Muscle of leg (tissue), 16 donors: ENCODE measurements around the gene RSPH1. TPM values are rescaled to one million over a fixed set of nuclear protein-coding genes. Genes with fewer than 3 reads are reported as not detected.

Experiments
- DNase-seq: peaks from one replicate; pipeline ENCODE4 v3.0.0; 2013
- H3K27ac ChIP-seq: one replicate; pipeline ENCODE4 v1.5.1; 2013; ENCODE audit warnings: mild to moderate bottlenecking, low read length, control low read depth
- H3K27me3 ChIP-seq: one replicate; pipeline ENCODE4 v1.6.1; 2013; ENCODE audit warnings: low read length; ENCODE audit not compliant: control insufficient read depth, insufficient read depth
- H3K36me3 ChIP-seq: one replicate; pipeline ENCODE4 v1.6.1; 2013; ENCODE audit warnings: low read length; ENCODE audit not compliant: control insufficient read depth, insufficient read depth
- H3K4me1 ChIP-seq: one replicate; pipeline ENCODE4 v1.6.1; 2013; ENCODE audit warnings: low read length; ENCODE audit not compliant: control insufficient read depth, insufficient read depth
- H3K4me3 ChIP-seq: one replicate; pipeline ENCODE4 v1.5.1; 2013; ENCODE audit warnings: low read length, control low read depth
- H3K9me3 ChIP-seq: replicated peaks from 2 replicates; pipeline ENCODE4 v1.6.1; 2013; ENCODE audit warnings: low read depth, low read length; ENCODE audit not compliant: control insufficient read depth
- WGBS: methylation state at CpG from one replicate; pipeline ENCODE4 v1.1.5; 2013; ENCODE audit warnings: missing lambda C conversion rate; ENCODE audit not compliant: insufficient coverage; 5-methylcytosine and 5-hydroxymethylcytosine counted together
- long read RNA-seq, 11 donors: transcript quantifications; one replicate each; lab custom pipeline, GENCODE V29; 2026
- polyA plus RNA-seq, 8 donors: library from polyadenylated mRNA; unstranded; fragments of 120-200 nt; gene quantifications; one replicate each; pipeline versions ENCODE4 v1.2.1 to v1.2.3, GENCODE V29; 2013; ENCODE audit warnings: inconsistent platforms in 1 of 8, low replicate concordance in 1 of 8; ENCODE audit not compliant: insufficient read length in 8 of 8, insufficient read depth in 1 of 8
- total RNA-seq: library from RNA; stranded (reverse); fragments of 120-200 nt; gene quantifications from one replicate; pipeline ENCODE4 v1.2.4, GENCODE V29; 2013

Gene RSPH1
- total RNA-seq = 0.04 TPM
- 1 to 10 TPM in 1 of 8 donors, under 1 TPM in 7; 0.10 to 1.5 (median 0.29) TPM for polyA plus RNA-seq
- long read RNA-seq, donor 1 = 0 reads
- long read RNA-seq, donor 2 = 0 reads
- long read RNA-seq, donor 3 = 0 reads
- long read RNA-seq, donor 4 = 0 reads
- long read RNA-seq, donor 5 = 0 reads
- long read RNA-seq, donor 6 = 0 reads
- long read RNA-seq, donor 7 = 0 reads
- long read RNA-seq, donor 8 = 0 reads
- long read RNA-seq, donor 9 = 0 reads
- long read RNA-seq, donor 10 = 0 reads
- long read RNA-seq, donor 11 = 0 reads

GRCh38 chr21:42496120-42496838, at the start of gene RSPH1:
TSS of gene RSPH1 (minus strand) at chr21:42496224. CDS start at chr21:42496186, 38 bp downstream.
- WGBS = 0% methylated on average over 58 of the region's 58 CpGs

GRCh38 chr21:42545745-42546144, 49.7 kb upstream of the RSPH1 start:
- Histone ChIP-seq H3K36me3 (peaks cover 14% of the 10 kb centered on the region), H3K4me3 (no peak overlapping the region), H3K4me1 (no peaks in the 10 kb centered on the region), H3K9me3 (no peaks in the 10 kb centered on the region), H3K27ac (no peak overlapping the region), H3K27me3 (no peaks in the 10 kb centered on the region)
- no peak for DNase-seq
- WGBS = 75% methylated on average over 2 of the region's 8 CpGs

More at GRCh38 chr21:42496120-42496838, at the start of gene RSPH1:
- no peaks in the 10 kb centered on the region for H3K9me3 ChIP-seq
- H3K4me1 ChIP-seq = peaks cover 14% of the 10 kb centered on the region
- DNase-seq = peak; percentile 99
- H3K4me3 ChIP-seq = peak within 1 kb of the TSS; percentile 76
- peak within 1 kb of the TSS; percentile 75 for H3K27ac ChIP-seq
- peaks cover 4% of the 10 kb centered on the region for H3K27me3 ChIP-seq
- no peaks in the 10 kb centered on the region for H3K36me3 ChIP-seq

- H3K36me3 ChIP-seq = peaks cover 14% of the 10 kb centered on the region
- H3K9me3 ChIP-seq = no peaks in the 10 kb centered on the region
- no peak for DNase-seq
- no peak overlapping the region for H3K4me3 ChIP-seq
- peaks cover 1% of the 10 kb centered on the region for H3K27me3 ChIP-seq
- WGBS = 95% methylated on average over 4 of the region's 4 CpGs
- no peak overlapping the region for H3K27ac ChIP-seq
- no peaks in the 10 kb centered on the region for H3K4me1 ChIP-seq
Observed at GRCh38 chr21:42545317-42545716, 49.3 kb upstream of the RSPH1 start.

- Histone ChIP-seq H3K36me3 (peaks cover 14% of the 10 kb centered on the region), H3K27me3 (peaks cover 2% of the 10 kb centered on the region), H3K27ac (no peak overlapping the region), H3K9me3 (no peaks in the 10 kb centered on the region), H3K4me1 (no peaks in the 10 kb centered on the region), H3K4me3 (no peak overlapping the region)
- no peak for DNase-seq
- 83% methylated on average over 5 of the region's 8 CpGs for WGBS
Observed at GRCh38 chr21:42544544-42544943, 48.5 kb upstream of the RSPH1 start.

- no peak overlapping the region for H3K27ac ChIP-seq
- WGBS = 83% methylated on average over 18 of the region's 25 CpGs
- H3K27me3 ChIP-seq = peaks cover 2% of the 10 kb centered on the region
- H3K9me3 ChIP-seq = no peaks in the 10 kb centered on the region
- H3K4me1 ChIP-seq = no peaks in the 10 kb centered on the region
- peaks cover 14% of the 10 kb centered on the region for H3K36me3 ChIP-seq
- no peak for DNase-seq
- no peak overlapping the region for H3K4me3 ChIP-seq
Observed at GRCh38 chr21:42543106-42543847, 47.3 kb upstream of the RSPH1 start.

GRCh38 chr21:42542596-42542995, 46.6 kb upstream of the RSPH1 start:
- Histone ChIP-seq H3K9me3 (no peaks in the 10 kb centered on the region), H3K4me3 (no peak overlapping the region), H3K27ac (no peak overlapping the region), H3K36me3 (peaks cover 14% of the 10 kb centered on the region), H3K4me1 (no peaks in the 10 kb centered on the region), H3K27me3 (peaks cover 4% of the 10 kb centered on the region)
- DNase-seq = no peak
- WGBS = 68% methylated on average over 7 of the region's 10 CpGs

- Histone ChIP-seq H3K36me3 (peaks cover 11% of the 10 kb centered on the region), H3K27ac (no peak overlapping the region), H3K27me3 (peaks cover 4% of the 10 kb centered on the region), H3K4me1 (no peaks in the 10 kb centered on the region), H3K9me3 (no peaks in the 10 kb centered on the region), H3K4me3 (no peak overlapping the region)
- 62% methylated on average over 3 of the region's 8 CpGs for WGBS
- DNase-seq = no peak
Observed at GRCh38 chr21:42542196-42542595, 46.2 kb upstream of the RSPH1 start.

GRCh38 chr21:42541618-42542017, 45.6 kb upstream of the RSPH1 start:
- no peaks in the 10 kb centered on the region for H3K9me3 ChIP-seq
- peaks cover 4% of the 10 kb centered on the region for H3K27me3 ChIP-seq
- no peak overlapping the region for H3K4me3 ChIP-seq
- no peaks in the 10 kb centered on the region for H3K4me1 ChIP-seq
- H3K36me3 ChIP-seq = peaks cover 11% of the 10 kb centered on the region
- no peak overlapping the region for H3K27ac ChIP-seq
- DNase-seq = no peak

- Histone ChIP-seq H3K9me3 (no peaks in the 10 kb centered on the region), H3K36me3 (peaks cover 11% of the 10 kb centered on the region), H3K4me1 (no peaks in the 10 kb centered on the region), H3K27me3 (peaks cover 4% of the 10 kb centered on the region), H3K4me3 (no peak overlapping the region), H3K27ac (no peak overlapping the region)
- WGBS = 71% methylated on average over 10 of the region's 12 CpGs
- no peak for DNase-seq
Observed at GRCh38 chr21:42541174-42541573, 45.1 kb upstream of the RSPH1 start.

- H3K36me3 ChIP-seq = peaks cover 9% of the 10 kb centered on the region
Observed at GRCh38 chr21:42540396-42540795, 44.4 kb upstream of the RSPH1 start.

More at GRCh38 chr21:42540396-42540795, 44.4 kb upstream of the RSPH1 start:
- H3K27me3 ChIP-seq = peaks cover 4% of the 10 kb centered on the region
- no peak overlapping the region for H3K27ac ChIP-seq
- no peaks in the 10 kb centered on the region for H3K9me3 ChIP-seq
- DNase-seq = no peak
- peaks cover 5% of the 10 kb centered on the region for H3K4me1 ChIP-seq
- no peak overlapping the region for H3K4me3 ChIP-seq
- WGBS = 61% methylated on average over 6 of the region's 8 CpGs
